ENCODE measurements around the gene BTBD9.

DNA sequence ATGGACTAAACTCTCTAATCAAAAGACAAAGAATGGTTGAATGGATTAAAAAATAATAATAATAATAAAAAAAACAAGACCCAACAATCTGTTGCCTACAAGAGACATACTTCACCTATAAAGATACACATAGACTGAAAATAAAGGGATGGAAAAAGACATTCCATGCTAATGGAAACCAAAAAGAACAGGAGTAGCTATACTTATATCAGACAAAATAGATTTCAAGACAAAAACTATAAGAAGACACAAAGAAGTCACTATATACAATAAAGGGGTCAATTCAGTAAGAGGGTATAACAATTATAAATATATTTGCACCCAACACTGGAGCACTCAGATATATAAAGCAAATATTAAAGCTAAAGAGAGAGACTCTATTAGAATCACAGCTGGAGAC is 106.7 kb downstream of the BTBD9 start:
- TF ChIP-seq, protein P1, sequence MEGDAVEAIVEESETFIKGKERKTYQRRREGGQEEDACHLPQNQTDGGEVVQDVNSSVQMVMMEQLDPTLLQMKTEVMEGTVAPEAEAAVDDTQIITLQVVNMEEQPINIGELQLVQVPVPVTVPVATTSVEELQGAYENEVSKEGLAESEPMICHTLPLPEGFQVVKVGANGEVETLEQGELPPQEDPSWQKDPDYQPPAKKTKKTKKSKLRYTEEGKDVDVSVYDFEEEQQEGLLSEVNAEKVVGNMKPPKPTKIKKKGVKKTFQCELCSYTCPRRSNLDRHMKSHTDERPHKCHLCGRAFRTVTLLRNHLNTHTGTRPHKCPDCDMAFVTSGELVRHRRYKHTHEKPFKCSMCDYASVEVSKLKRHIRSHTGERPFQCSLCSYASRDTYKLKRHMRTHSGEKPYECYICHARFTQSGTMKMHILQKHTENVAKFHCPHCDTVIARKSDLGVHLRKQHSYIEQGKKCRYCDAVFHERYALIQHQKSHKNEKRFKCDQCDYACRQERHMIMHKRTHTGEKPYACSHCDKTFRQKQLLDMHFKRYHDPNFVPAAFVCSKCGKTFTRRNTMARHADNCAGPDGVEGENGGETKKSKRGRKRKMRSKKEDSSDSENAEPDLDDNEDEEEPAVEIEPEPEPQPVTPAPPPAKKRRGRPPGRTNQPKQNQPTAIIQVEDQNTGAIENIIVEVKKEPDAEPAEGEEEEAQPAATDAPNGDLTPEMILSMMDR (IDR thresholded peaks at IDR 0.05), result no peak
- TF ChIP-seq EZH2 (IDR thresholded peaks at IDR 0.05; ENCODE audit: borderline replicate concordance, insufficient read depth, low read depth, low read length, poor library complexity, severe bottlenecking), result no peak

Data from B cell (primary cell).